ENCODE data around the gene SLC25A48. TPM values are rescaled to one million over a fixed set of nuclear protein-coding genes. Genes with fewer than 3 reads are reported as not detected.

The SLC25A48 gene
- total RNA-seq, 1 donor from 2014 or later: not detected

GRCh38 chr5:135825373-135826220 lies 8.9 kb upstream of the SLC25A48 start:
- no peak for TF ChIP-seq CTCF (conservative IDR thresholded peaks at IDR 0.05; ENCODE audit: low read depth, low read length)
- no peak for DNase-seq (ENCODE audit: low read depth)
- no peak overlapping the region for H3K4me3 ChIP-seq (ENCODE audit: low read depth, low read length)

- no peak overlapping the region for H3K4me3 ChIP-seq (ENCODE audit: low read depth, low read length)
- no peak for TF ChIP-seq CTCF (conservative IDR thresholded peaks at IDR 0.05; ENCODE audit: low read depth, low read length)
- DNase-seq (ENCODE audit: low read depth): no peak
These were observed 8.3 kb upstream of the SLC25A48 start for GRCh38 chr5:135826221-135826525.

GRCh38 chr5:135826994-135827671 lies 7.3 kb upstream of the SLC25A48 start:
- H3K4me3 ChIP-seq (ENCODE audit: low read depth, low read length): no peak overlapping the region
- no peak for DNase-seq (ENCODE audit: low read depth)
- TF ChIP-seq CTCF (conservative IDR thresholded peaks at IDR 0.05; ENCODE audit: low read depth, low read length): no peak

- DNase-seq (ENCODE audit: low read depth): no peak
- no peak for TF ChIP-seq CTCF (conservative IDR thresholded peaks at IDR 0.05; ENCODE audit: low read depth, low read length)
- no peak overlapping the region for H3K4me3 ChIP-seq (ENCODE audit: low read depth, low read length)
These were observed 6.3 kb upstream of the SLC25A48 start for GRCh38 chr5:135827965-135828781.

GRCh38 chr5:135828782-135829127 lies 5.7 kb upstream of the SLC25A48 start:
- no peak overlapping the region for H3K4me3 ChIP-seq (ENCODE audit: low read depth, low read length)
- no peak for TF ChIP-seq CTCF (conservative IDR thresholded peaks at IDR 0.05; ENCODE audit: low read depth, low read length)
- DNase-seq (ENCODE audit: low read depth): no peak

GRCh38 chr5:135829179-135829578 lies 5.3 kb upstream of the SLC25A48 start:
- no peak for TF ChIP-seq CTCF (conservative IDR thresholded peaks at IDR 0.05; ENCODE audit: low read depth, low read length)
- no peak overlapping the region for H3K4me3 ChIP-seq (ENCODE audit: low read depth, low read length)
- DNase-seq (ENCODE audit: low read depth): no peak

Data from epithelial cell of proximal tubule (primary cell).